Heart left ventricle (tissue), 16 donors: ENCODE data around the gene PTPRZ1. TPM values are rescaled to one million over a fixed set of nuclear protein-coding genes. Genes with fewer than 3 reads are reported as not detected.

ENCODE experiments used
- ATAC-seq, 4 donors: fragments of 200-7000 bp; cut with Tn5 transposase; one replicate each; pipeline ENCODE4 v1.9.1; 2020 to 2022; ENCODE audit warnings: moderate library complexity in 4 of 4, mild to moderate bottlenecking in 3 of 4, moderate number of reproducible peaks in 1 of 4
- DNase-seq, 5 donors: peaks; one replicate each; pipeline ENCODE4 v3.0.0-alpha.2; 2020
- H3K27ac ChIP-seq, 12 donors: fragments of 200-600 bp; sonication (generic) in 4 of 12; one replicate each; pipeline versions ENCODE4 v1.5.0 to v1.8.0; 2016 to 2022; ENCODE audit warnings: mild to moderate bottlenecking in 2 of 12
- H3K27me3 ChIP-seq, 9 donors: fragments of 200-600 bp; sonication (generic) in 2 of 9; one replicate each; pipeline versions ENCODE4 v1.5.1 to v1.8.0; 2016 to 2022; ENCODE audit warnings: mild to moderate bottlenecking in 3 of 9
- H3K36me3 ChIP-seq, 9 donors: fragments of 200-600 bp; sonication (generic) in 2 of 9; one replicate each; pipeline versions ENCODE4 v1.5.0 to v1.8.0; 2018 to 2022; ENCODE audit warnings: mild to moderate bottlenecking in 2 of 9
- H3K4me1 ChIP-seq, 12 donors: fragments of 200-600 bp; sonication (generic) in 4 of 12; one replicate each; pipeline versions ENCODE4 v1.5.0 to v1.8.0; 2016 to 2022; ENCODE audit warnings: mild to moderate bottlenecking in 3 of 12
- H3K4me3 ChIP-seq, 12 donors: fragments of 200-600 bp; sonication (generic) in 4 of 12; one replicate each; pipeline versions ENCODE4 v1.5.0 to v1.8.0; 2017 to 2022; ENCODE audit warnings: mild to moderate bottlenecking in 9 of 12, moderate library complexity in 4 of 12
- H3K9me3 ChIP-seq, 12 donors: fragments of 200-600 bp; sonication (generic) in 4 of 12; one replicate each; pipeline versions ENCODE4 v1.5.0 to v1.8.0; 2016 to 2022; ENCODE audit warnings: mild to moderate bottlenecking in 1 of 12
- POLR2A ChIP-seq, 2 donors: fragments of 450-650 bp; IDR thresholded peaks; one replicate each; pipeline ENCODE4 v1.6.1; 2017; ENCODE audit warnings: antibody characterized with exemption in 2 of 2, mild to moderate bottlenecking in 2 of 2, moderate library complexity in 2 of 2
- WGBS, 4 donors: extraction: QIAGEN DNeasy Blood & Tissue Kit in 2 of 4; methylation state at CpG; one replicate each; pipeline versions ENCODE4 v1.1.5 to v1.1.7; 2013 to 2018; 5-methylcytosine and 5-hydroxymethylcytosine counted together
- intact Hi-C, 10 donors: fragments of 100-400 bp; cut with DNase I; formaldehyde crosslinking; loops; one replicate each; pipeline versions ENCODE4 v1.11.1 to v1.14.2; 2022
- polyA plus RNA-seq, 2 donors: library from polyadenylated mRNA; stranded (reverse); fragments of 200-250 nt; gene quantifications; one replicate each; pipeline ENCODE4 v1.2.3, GENCODE V29; 2013
- total RNA-seq, 9 donors: library from RNA; depleted of rRNA in 2 of 9; stranded (reverse); fragments of >200 nt in 2 of 9; fragmentation: NEBNext Ultra II Directional in 3 of 9; extraction: Animal tissue kit (Norgen Biotek cat#: 25700) in 3 of 9; gene quantifications; one replicate each; pipeline versions ENCODE4 v1.1.0 to v1.2.4, GENCODE V29; 2016 to 2023
- TF ChIP-seq, protein P1 (sequence below), 12 donors: fragments of 200-600 bp; sonication (generic) in 4 of 12; IDR thresholded peaks; one replicate each; pipeline versions ENCODE4 v1.5.0 to v1.8.0; 2018 to 2022; ENCODE audit warnings: antibody characterized with exemption in 12 of 12, mild to moderate bottlenecking in 5 of 12
- donor health status: ischemic (EF 13 %, LVEDD 7.1; RV severe dilation, severe dysfunction).
- donor health status: healthy with polysubstance abuse.
- donor health status: DM: no; HTN: yes; CAD: no.
- donor health status: DM: no; HTN: no; CAD: no.
- donor health status: ischemic (EF 25% LVEDD 6.9; RV normal size, moderate dysfunction).
- donor health status: ischemic (EF 25% LVEDD 5.7; RV mildly dilated, moderate dysfunction).
- donor health status: healthy.
- donor health status: DM: yes; HTN: yes; CAD: no.
- donor health status: ischemic (EF 35%, LVEDD 5.7; RV mildly dilated, moderate dysfunction).
- donor health status: nonischemic (EF 11% LVEDD 7.7; RV severe dilation, severe dysfunction).
- donor health status: DM: yes; HTN: yes; CAD: no.
- donor health status: PGD.
- donor health status: ischemic (EF 29% LVEDD 5.4; RV normal size, mild dysfunction).
- donor health status: nonischemic (EF 23%, LVEDD 6.1; RV moderate dilation, normal function).

The PTPRZ1 gene
- total and polyA plus RNA-seq, 11 donors, result 0.27 to 4.8 (median 0.45) TPM

DNA sequence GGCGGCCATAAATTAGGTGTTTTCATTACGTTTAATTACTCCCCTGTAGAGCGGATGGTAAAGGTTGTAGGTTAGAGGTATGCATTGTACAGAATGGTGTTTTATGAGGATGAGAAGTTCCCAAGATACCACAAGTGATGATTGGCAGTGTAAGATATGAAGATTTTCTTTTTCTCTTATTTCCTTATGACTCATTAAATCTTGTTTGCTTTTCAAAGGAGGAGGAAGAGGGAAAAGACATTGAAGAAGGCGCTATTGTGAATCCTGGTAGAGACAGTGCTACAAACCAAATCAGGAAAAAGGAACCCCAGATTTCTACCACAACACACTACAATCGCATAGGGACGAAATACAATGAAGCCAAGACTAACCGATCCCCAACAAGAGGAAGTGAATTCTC lies 137.2 kb downstream of the PTPRZ1 start:
- H3K9me3 ChIP-seq, result no peaks in the 10 kb centered on the region
- no peak overlapping the region for H3K27ac ChIP-seq
- no peaks in the 10 kb centered on the region for H3K4me1 ChIP-seq
- peaks cover 0 to 3% (median 0%) of the 10 kb centered on the region in 9 donors for H3K27me3 ChIP-seq
- intact Hi-C loops, result no loop called here
- ATAC-seq, result no peak
- DNase-seq, result no peak
- H3K4me3 ChIP-seq, result no peak overlapping the region
- no peak for TF ChIP-seq POLR2A (IDR thresholded peaks at IDR 0.05)
- TF ChIP-seq, protein P1, sequence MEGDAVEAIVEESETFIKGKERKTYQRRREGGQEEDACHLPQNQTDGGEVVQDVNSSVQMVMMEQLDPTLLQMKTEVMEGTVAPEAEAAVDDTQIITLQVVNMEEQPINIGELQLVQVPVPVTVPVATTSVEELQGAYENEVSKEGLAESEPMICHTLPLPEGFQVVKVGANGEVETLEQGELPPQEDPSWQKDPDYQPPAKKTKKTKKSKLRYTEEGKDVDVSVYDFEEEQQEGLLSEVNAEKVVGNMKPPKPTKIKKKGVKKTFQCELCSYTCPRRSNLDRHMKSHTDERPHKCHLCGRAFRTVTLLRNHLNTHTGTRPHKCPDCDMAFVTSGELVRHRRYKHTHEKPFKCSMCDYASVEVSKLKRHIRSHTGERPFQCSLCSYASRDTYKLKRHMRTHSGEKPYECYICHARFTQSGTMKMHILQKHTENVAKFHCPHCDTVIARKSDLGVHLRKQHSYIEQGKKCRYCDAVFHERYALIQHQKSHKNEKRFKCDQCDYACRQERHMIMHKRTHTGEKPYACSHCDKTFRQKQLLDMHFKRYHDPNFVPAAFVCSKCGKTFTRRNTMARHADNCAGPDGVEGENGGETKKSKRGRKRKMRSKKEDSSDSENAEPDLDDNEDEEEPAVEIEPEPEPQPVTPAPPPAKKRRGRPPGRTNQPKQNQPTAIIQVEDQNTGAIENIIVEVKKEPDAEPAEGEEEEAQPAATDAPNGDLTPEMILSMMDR (IDR thresholded peaks at IDR 0.05), result no peak
- 92 to 97% (median 93%) methylated on average over 7 of the region's 7 CpGs for WGBS, 4 donors
- H3K36me3 ChIP-seq, result no peaks in the 10 kb centered on the region

DNA sequence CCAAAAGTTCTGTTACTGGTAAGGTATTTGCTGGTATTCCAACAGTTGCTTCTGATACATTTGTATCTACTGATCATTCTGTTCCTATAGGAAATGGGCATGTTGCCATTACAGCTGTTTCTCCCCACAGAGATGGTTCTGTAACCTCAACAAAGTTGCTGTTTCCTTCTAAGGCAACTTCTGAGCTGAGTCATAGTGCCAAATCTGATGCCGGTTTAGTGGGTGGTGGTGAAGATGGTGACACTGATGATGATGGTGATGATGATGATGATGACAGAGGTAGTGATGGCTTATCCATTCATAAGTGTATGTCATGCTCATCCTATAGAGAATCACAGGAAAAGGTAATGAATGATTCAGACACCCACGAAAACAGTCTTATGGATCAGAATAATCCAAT lies 140.1 kb downstream of the PTPRZ1 start:
- Histone ChIP-seq H3K27me3 (peaks cover 0 to 3% (median 0%) of the 10 kb centered on the region in 9 donors), H3K4me3 (no peak overlapping the region), H3K4me1 (no peaks in the 10 kb centered on the region), H3K9me3 (no peaks in the 10 kb centered on the region), H3K27ac (no peak overlapping the region), H3K36me3 (no peaks in the 10 kb centered on the region)
- 69 to 75% (median 74%) methylated on average over 2 of the region's 2 CpGs for WGBS, 4 donors
- no peak for TF ChIP-seq POLR2A (IDR thresholded peaks at IDR 0.05)
- TF ChIP-seq, protein P1 (IDR thresholded peaks at IDR 0.05), result no peak
- intact Hi-C loops, result no loop called here
- no peak for DNase-seq
- no peak for ATAC-seq

DNA sequence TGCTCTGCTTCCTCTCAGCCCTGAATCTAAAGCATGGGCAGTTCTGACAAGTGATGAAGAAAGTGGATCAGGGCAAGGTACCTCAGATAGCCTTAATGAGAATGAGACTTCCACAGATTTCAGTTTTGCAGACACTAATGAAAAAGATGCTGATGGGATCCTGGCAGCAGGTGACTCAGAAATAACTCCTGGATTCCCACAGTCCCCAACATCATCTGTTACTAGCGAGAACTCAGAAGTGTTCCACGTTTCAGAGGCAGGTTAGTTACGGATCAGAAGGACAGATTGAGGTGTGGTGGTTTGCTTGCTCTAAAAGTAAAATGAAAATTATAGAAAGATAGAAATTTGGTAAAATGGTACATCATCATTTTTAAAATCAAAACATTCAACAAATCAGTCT lies 140.7 kb downstream of the PTPRZ1 start:
- no peaks in the 10 kb centered on the region for H3K36me3 ChIP-seq
- peaks cover 0 to 3% (median 0%) of the 10 kb centered on the region in 9 donors for H3K27me3 ChIP-seq
- whole genome bisulfite sequencing, 4 donors, result 66 to 83% (median 79%) methylated on average over 3 of the region's 3 CpGs
- no peak overlapping the region for H3K27ac ChIP-seq
- H3K9me3 ChIP-seq, result no peaks in the 10 kb centered on the region
- TF ChIP-seq POLR2A (IDR thresholded peaks at IDR 0.05), result no peak
- TF ChIP-seq, protein P1 (IDR thresholded peaks at IDR 0.05), result no peak
- DNase-seq (no peak), ATAC-seq (no peak)
- intact Hi-C loops, result no loop called here
- H3K4me1 ChIP-seq, result no peaks in the 10 kb centered on the region
- H3K4me3 ChIP-seq, result no peak overlapping the region

- 89 to 98% (median 96%) methylated on average over 1 of the region's 1 CpG for WGBS, 4 donors
- ATAC-seq (no peak), DNase-seq (no peak)
- no peak overlapping the region for H3K27ac ChIP-seq
- H3K36me3 ChIP-seq, result no peaks in the 10 kb centered on the region
- no peaks in the 10 kb centered on the region for H3K4me1 ChIP-seq
- intact Hi-C loops, result no loop called here
- no peaks in the 10 kb centered on the region for H3K9me3 ChIP-seq
- no peak for TF ChIP-seq POLR2A (IDR thresholded peaks at IDR 0.05)
- TF ChIP-seq, protein P1 (IDR thresholded peaks at IDR 0.05), result no peak
- H3K4me3 ChIP-seq, result no peak overlapping the region
- H3K27me3 ChIP-seq, result peaks cover 0 to 3% (median 0%) of the 10 kb centered on the region in 9 donors
Observed at GRCh38 chr7:122014697-122015096, 141.7 kb downstream of the PTPRZ1 start.
